T-helper 2 cell (primary cell): ENCODE results near the gene SNF8.
"Not testable (repeated sequence)": the region's sequence is repeated elsewhere in the genome, so short reads cannot be mapped to it uniquely, and the experiment has no call there.

Experiments
- DNase-seq, 5 experiments: peaks; one replicate each; pipeline versions ENCODE4 v3.0.0 to v3.0.0-alpha.2; 2012 to 2022
- total RNA-seq, 2 donors: gene quantifications; one replicate each; lab custom pipeline; 2026; lab: John Stamatoyannopoulos, UW

Gene SNF8, protein sequence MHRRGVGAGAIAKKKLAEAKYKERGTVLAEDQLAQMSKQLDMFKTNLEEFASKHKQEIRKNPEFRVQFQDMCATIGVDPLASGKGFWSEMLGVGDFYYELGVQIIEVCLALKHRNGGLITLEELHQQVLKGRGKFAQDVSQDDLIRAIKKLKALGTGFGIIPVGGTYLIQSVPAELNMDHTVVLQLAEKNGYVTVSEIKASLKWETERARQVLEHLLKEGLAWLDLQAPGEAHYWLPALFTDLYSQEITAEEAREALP
- 29.9 to 32.2 reads per million in 2 donors for total RNA-seq

DNA sequence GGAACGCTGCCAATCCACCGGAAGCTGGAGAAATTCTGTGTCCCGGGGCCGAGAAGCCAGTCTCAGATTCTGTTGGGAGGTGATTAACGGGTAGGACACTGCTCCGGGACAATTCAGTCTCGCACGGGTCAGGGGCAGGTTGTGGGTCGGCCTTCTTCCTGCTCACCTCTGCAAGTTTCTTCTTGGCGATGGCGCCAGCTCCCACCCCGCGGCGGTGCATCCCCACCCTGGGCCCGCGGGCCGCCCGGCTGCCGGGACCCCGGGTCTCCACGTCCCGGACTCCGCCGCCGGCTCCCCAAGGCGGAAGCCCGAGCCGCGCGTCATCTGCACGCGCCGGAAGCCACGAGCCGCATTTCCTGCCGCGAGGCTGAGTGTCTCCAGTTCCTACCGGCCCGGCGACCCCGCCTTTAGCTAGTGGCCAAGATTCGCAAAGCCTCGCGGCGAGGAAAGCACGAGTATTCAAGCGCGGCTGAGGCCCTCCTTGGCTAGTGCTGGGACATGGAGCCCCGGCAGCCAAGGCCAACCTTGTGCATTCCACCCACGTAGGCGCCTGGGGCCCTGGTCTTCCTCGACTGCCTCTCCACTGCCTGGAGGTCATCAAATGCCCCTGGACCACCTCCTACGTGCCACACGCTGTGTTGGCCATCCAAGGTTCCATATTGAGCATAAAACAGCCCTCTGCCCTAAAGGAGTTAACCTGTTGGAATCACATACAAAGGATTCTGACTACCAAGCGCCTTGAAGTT lies at the start of gene SNF8:
TSS of gene SNF8 (minus strand) at position 328 of the 746 bp plus-strand sequence. CDS start at position 220, 108 bp downstream.
- peak; percentile 81 to 95 (median 86) for DNase-seq

DNA sequence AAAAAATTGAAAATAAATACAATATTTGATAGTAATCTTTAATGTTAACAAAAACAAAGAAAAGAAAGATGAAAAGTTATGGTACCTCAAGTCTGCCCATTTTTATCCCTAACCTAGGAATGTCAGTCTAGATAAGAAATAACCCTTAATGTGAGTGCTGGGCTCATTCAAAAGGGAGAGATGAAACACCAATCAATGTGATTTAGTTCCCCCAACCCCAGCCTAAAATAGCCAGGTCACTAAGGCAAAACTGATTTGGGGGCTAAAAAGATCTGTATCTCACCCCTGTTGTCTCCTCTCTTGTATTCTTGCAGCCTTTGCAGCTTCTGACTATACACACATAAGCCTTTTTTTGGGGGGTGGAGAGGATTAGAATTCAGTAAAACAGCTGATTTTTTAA lies 49.3 kb upstream of the SNF8 start:
- no peak for DNase-seq

DNA sequence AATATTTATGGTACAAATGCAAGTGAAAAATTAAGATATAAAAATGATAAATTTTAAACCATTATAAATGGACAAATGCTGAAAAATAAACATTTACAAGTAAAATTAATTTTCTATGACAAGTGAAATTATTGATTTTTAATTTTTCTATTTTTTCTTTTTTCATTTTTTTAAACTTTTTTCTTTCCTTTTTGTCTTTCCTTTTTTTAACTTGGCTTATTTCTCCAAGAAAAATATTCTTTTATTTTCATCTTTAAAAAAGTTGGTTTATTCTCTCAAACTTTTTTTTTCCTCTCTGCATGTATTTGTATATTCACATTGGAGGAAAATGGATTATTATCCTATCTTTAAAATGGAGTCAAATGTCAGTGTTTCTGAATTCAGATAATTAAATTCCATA lies 48.7 kb upstream of the SNF8 start:
- DNase-seq: no peak

DNA sequence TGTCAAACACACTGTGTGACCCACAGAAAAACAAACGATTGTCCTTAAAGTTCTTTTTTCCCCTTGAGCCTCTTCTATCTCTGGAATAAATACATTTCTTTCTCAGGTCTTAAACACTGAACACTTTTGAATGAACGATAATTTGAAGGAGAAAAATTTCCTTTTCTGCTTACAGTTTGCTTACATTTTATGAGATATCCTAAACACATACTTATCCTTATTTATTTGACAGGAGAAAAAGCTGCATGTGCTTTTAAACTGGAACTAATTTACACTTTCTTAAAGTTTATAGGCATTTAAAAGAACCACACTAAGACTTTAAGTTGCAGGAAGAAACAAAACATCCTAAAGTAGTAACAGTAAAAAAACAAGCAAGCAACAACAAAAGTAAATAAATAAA lies 47.8 kb upstream of the SNF8 start:
- DNase-seq: no peak

DNA sequence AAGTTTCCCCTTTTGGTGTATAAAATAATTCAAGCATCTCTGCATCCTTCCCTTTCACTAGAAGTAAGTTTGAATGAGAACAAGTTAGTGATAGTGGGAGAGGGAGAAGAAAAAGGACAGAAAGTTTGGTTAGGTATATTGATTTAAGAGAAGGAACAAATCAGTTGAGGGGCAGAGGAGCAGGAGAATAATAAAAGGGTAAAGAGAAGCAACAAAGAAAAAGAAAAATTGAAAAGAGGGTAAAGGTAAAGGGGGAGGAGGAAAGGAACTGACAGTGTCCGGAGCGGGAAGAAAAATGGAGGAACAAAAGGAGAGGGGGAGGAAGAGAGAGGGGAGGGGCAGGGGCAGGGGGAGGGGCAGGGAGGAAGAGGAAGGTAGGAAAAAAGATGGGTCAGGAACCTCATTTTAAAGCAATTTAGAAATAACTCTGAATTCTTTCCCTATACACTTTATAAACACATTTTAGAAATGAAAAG lies 46.3 kb upstream of the SNF8 start:
- DNase-seq: no peak

DNA sequence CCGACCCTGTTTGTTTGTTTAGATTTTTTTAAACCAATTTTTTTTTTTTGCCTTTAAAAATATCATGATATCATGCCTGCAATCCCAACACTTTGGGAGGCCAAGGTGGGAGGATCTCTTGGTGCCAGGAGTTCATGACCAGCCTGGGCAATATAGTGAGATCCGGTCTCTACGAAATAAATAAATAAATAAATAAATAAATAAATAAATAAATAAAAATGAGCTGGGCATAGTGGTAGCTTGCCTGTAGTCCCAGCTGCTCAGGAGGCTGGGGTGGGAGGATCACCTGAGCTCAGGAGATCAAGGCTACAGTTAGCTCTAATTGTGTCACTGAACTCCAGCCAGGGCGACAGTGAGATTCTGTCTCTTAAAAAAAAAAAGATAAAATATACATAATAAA lies 44.5 kb upstream of the SNF8 start:
- no peak for DNase-seq

DNA sequence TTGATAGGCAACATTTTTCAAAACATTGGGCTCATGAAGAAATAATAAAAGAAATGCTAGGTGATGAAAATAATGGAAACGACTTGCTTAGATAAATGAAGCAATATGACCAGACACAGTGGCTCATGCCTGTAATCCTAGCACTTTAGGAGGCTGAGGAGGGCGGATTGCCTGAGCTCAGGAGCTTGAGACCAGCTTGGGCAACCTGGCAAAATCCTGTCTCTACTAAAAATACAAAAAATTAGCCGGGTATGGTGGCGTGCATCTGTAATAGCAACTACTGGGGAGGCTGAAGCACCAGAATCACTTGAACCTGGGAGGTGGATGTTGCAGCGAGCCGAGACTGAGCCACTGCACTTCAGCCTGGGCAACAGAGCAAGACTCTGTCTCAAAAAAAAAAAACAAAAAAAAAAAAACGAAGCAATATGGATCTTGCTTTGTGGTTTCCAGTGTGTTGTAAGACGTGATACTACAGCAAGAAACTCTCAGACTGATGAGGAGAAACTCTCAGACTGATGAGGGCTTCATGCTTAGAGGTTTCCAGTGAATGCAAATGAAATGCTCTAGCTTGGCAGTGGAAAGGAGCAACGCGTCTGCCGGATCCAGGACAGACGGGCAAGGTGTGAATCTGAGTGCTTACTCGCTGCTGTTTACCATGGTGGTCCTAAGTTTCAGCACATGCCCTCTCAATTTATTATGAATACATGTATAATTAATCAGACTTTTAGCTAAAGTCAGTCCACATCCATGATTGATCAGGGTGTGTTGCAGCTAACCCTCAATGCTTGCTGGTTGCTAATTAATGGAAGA lies 41.0 kb upstream of the SNF8 start:
- DNase-seq: no peak

DNA sequence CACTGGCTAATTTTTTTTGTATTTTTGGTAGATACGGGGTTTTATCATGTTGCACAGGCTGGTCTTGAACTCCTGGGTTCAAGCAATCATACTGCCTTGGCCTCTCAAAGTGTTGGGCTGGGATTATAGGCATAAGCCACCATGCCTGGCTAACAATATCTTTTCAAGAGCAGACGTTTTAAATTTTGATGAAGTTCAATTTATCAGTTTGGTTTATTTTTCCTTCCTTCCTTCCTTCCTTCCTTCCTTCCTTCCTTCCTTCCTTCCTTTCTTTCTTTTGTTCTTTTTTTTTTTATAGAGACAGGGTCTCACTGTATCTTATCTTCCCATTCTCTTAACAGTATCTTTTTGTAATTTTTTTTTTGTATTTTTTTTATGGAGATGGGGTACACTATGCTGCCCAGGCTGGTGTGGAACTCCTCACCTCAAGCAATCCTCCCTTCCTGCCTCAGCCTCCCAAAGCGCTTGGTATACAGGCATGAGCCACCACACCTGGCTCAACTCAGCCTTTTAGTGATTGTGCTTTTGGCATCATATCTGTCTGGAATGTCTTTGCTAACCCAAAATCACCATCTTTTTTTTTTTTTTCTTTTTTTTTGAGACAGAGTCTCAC lies 37.4 kb upstream of the SNF8 start:
- no peak for DNase-seq

DNA sequence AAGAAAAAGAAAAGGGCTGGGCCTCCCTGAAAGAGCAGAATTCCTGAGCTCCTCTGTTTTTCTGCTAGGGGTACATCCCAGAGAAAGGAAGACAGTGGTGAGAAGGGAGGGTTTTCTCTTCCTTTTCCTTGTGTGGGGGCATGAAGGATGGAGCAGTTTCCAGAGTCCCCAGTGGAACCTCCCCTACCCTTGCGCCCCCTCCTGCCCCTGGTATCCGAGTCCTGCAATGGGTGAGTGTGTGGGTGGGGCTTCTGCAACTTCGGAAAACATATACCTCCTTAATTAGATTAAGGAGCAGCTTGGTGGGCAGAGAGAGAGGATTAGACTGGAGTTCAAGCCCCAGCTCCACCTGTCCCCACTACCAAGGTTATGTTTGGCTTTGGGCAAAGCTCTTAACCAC lies 29.2 kb upstream of the SNF8 start:
- DNase-seq: no peak

DNA sequence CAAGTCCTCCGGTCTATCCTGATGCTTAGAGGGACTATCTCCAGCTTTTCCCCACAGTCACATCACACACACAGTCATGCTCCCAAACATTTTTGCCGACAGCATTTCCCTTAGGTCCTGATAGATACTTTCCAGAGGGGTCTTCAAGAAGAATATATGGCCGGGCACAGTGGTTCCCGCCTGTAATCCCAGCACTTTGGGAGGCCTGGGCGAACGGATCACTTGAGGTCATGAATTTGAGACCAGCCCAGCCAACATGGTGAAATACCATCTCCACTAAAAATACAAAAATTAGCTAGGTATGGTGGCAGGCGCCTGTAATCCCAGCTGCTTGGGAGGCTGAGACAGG lies 28.1 kb upstream of the SNF8 start:
- no peak for DNase-seq

DNA sequence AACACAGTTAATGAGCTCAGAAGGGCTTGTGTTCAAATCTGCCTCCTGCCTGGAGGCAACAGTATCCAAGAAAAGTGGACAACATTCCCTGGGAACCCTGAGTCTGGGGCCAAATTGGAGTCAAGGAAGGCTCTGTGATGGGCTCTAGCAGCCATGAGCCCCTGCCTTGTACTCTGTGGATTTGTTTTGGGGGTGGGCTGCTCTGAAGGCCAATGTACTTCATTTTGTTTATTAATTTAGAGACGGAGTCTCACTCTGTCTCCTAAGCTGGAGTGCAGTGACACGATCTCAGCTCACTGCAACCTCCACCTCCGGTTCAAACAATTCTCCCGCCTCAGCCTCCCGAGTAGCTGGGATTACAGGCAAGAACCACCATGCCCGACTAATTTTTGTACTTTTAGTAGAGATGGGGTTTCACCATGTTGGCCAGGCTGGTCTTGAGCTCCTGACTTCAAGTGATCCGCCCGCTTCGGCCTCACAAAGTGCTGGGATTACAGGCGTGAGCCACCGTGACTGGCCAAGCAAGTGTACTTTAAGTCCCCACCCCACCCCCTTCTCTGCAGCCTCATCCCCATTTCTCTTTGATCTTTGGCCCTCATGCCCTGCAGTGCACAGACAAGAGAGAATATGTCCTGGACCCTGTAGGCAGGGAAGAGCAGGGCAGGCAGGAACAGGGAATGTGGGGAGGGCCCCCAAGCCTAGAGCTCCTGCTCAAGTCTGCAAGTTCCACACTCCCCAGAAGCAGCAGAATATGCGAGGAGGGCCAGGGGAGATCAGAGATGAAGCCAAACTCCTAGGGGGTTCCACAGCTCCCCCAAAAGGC lies 26.4 kb upstream of the SNF8 start:
- no peak for DNase-seq

DNA sequence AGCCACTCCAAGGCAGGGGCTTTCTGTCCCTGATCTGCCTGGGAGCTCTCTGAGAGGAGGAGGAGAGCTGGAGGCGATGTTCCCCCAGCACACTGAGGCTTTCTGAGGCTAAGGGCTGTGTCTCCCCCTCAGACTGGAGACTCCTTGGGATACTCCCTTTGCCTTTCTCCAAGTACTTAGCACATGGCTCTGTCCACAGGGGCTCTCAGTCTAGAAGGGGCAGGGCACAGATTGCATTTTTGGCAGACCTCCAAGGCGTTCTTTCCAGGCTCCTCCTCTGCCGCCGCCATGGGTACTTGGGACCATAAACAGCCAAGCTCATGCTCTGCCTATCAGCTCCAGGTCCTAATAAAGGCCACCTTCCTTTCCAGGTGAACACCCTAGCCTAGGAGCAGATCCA lies 25.6 kb upstream of the SNF8 start:
- DNase-seq: no peak

DNA sequence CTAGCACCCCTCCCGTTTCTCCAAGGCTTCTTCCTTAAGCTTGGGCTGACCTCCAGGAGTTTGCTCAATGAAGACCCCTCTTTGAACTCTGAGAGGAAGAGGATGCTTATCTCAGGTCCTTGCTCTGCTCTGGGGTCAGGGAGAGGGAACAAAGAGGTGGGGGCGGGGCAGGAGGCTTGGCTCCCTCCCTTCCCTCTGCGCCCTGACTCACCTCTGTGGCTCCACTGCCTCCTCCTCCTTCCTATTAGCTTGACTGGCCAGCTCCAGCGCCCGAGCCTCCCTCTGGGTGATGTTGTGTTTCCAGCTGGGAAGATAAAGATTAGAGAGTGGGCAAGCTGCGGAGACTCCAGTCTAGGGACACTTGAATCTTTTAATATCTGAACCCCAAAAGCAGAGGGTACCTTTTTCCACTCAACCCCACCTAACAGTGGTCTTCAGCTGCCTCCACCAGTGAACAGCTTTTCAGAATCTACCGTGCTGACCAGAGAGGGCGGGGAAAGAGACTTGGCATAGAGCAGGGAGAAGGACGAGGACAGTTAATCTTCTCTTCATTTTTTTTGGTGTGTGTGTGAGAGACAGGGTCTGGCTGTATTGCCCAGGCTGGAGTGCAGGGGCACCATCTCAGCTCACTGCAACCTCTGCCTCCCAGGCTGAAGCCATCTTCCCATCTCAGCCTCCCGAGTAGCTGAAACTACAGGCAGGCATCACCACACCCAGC lies 17.0 kb upstream of the SNF8 start:
- no peak for DNase-seq

DNA sequence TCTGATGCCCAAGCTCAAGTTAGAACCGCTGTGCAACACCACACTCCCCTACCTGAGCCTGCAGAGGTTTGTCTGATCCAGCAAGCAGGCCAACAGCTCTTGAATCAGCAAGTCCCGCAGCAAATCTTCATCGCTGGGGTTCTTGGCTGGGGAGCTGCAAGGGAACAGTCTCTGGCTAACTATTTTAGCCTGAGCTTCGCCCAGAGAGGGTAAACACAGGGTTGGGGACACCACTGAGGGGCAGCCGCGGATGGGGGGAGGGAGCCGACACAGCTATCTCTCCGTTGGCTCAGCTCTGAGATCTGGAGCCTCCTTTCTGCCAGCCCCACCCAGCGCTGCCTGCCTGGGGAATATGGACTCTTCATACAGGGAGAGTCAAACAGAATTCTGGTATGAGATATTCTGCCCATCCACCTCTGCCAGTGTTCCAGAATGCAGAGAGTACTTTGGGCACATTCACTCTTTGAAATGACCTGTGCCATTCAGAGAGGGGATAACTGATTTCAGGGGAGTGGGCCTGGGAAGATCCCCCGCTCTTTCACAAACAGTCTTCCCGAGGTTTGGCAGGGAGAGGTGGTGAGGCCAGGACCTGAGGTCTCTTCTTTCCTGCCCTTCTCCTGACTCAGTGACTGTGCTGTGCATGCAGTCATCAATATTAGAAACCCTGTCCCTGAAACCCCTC lies 16.3 kb upstream of the SNF8 start:
- DNase-seq: no peak

DNA sequence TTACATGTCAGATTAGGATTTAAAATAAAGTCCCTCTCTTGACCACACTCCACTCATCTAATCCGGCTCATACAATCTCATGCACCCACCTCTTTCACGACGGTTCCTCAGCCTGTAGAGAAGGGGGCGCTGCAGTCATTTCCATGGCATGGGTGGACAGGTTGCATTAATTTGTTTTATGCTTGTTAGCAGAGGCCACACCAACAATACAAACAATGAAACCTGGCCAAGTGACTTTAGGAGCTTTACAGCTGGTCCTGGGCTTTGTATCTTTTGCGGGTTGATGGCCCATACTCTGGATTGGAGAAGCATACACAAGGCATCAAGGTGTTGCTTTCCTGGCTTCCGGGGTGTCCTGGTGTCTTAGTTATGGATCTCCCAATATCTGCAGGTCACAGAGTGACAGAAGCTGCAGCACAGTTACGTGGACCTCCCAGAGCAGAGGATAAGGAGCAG lies 9.7 kb upstream of the SNF8 start:
- peak in 1 of 5 experiments; percentile 21 for DNase-seq

DNA sequence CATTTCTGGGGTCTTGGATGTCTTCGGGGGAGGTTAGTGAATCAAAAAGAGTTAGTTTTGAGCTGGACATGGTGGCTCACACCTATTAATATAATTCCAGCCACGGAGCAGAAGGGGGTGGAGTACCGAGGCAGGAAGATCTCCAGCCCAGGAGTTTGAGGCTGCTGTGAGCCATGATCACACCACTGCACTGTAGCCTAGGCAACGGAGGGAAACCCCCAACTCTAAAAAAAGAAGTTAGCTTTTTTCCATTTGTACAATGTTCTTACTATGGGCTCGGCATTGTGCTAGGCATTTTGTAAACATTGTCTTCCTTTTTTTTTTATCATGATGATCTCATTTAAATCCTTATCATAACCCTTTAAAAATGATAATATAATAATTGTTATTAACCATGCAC lies 8.3 kb upstream of the SNF8 start:
- no peak for DNase-seq

DNA sequence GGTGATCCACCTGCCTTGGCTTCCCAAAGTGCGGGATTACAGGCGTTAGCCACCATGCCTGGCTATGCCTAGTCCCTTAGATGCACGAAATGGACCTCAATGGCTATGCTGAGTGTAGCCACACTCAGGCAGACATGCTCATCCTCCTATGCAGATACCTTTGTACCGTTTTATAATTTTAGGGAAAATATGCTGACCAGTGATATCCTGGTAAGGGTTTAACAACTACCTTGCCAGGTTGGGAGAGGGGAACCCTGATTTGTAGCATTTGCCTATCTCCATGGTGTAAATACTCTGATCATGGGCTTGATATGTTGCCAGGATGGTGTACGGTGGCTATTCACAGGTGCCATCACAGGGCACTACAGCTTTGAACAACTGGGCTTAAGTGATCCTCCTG lies 6.9 kb upstream of the SNF8 start:
- DNase-seq: no peak

DNA sequence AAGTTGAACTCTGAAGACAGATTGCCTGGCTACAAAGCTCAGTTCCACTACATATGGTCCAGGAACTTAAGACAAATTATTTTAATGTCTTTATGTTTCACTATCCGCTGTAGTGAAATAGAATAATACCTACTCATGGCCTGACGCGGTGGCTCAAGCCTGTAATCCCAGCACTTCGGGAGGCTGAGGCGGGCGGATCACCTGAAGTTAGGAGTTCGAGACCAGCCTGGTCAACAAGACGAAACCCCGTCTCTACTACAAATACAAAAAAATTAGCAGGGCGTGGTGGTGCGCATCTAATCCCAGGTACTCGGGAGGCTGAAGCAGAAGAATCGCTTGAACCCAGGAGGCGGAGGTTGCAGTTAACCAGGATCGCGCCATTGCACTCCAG lies 614 bp upstream of the SNF8 start:
- not testable (repeated sequence) for DNase-seq

DNA sequence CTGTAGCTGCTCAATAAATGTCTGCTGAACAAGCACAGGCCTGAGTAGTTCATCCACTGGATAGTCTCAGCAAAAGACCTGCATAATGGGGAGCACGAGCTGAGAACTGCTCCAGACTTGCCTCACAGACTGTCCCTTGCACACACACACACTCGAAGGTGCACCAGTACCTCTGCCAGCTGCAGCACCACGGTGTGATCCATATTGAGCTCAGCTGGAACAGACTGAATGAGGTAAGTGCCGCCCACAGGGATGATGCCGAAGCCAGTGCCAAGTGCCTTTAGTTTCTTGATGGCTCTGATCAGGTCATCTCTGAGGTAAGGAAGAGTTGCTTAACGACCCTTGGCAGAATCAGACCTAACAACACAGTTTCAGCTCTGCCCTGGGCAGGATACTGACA lies 11.6 kb downstream of the SNF8 start:
- no peak for DNase-seq

DNA sequence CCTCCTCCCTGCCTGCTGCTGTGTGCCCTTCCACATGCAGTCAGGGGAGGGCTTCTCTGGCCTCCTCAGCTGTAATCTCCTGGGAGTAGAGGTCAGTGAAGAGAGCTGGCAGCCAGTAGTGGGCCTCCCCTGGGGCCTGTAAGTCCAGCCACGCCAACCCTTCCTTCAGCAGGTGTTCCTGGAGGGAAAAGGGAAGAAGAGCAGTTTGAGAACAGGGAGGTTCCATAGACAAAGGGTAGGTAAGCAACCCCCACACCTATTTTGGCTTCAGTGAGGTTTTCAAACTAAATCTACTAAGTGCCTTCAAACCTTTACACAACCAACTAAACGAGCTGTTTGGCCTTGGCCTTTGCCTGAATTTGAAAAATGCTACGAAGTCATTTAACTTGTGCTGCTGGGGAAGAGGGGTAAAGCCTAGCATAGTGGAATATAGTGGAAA lies 14.2 kb downstream of the SNF8 start:
- no peak for DNase-seq

DNA sequence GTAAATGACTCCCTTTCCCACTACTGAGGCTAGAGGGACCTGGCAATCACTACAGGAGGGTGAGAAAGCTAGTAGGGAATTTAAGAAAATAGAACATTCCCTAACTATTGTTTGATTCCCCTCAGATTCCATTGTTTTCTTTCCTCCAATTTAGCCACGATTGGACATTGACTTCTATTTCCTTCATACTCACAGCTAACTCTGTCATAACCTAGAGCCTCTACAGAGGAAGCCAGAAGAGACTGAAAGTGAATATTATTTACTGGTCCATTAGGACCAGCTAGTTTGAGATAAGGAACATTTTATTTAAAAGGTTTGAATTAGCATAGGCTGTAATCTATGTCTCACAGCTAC lies 14.9 kb downstream of the SNF8 start:
- DNase-seq: no peak
